ENCODE results near the gene SLC49A3. TPM values are rescaled to one million over a fixed set of nuclear protein-coding genes. Genes with fewer than 3 reads are reported as not detected.

Gene SLC49A3
- total and polyA plus RNA-seq, 2 of the 13 experiments (the other 11 are each of a cell fraction or from before 2014, with no cell fraction given) = 0.07 to 0.17 TPM

GRCh38 chr4:675036-675882 lies 13.7 kb downstream of the SLC49A3 start:
- intact Hi-C loops (cut with micrococcal nuclease; ENCODE audit: unreplicated experiment) (loop anchor here (2.0 to 10.0 kb wide), 2 partner anchors 200 to 416 kb away; no protein-coding TSS in a partner anchor), in situ Hi-C loops (cut with HindIII; ENCODE audit: extremely low pct_ligation_motif_present, low pct_unique_long_range_greater_than_20kb) (no loop called here)
- peaks cover 16% of the 10 kb centered on the region for H3K79me2 ChIP-seq (ENCODE audit: insufficient read depth, low read length)
- H3K9me3 ChIP-seq (ENCODE audit: low read length) = no peaks in the 10 kb centered on the region
- H3K27ac ChIP-seq (ENCODE audit: extremely low read length, insufficient read depth, low read length) = peak overlapping the region; percentile 73
- FAIRE-seq (no peak), ATAC-seq (peak; percentile 29), DNase-seq (ENCODE audit: low spot score) (no peak)
- peak overlapping the region; percentile 67 to 90 (median 83) for H3K4me3 ChIP-seq (replicated peaks in 1 of 3; ENCODE audit: insufficient read depth in 1 of 3, low read depth in 2 of 3, low read length in 3 of 3)
- CTCF ChIA-PET (ENCODE audit: low intra/inter-chr PET ratio, low total read pairs) = no interaction called here
- 0% methylated on average over 1 of the region's 26 CpGs for WGBS (ENCODE audit: low lambda C conversion rate)
- H3K9ac ChIP-seq (ENCODE audit: insufficient read depth, low read depth, low read length) = peak overlapping the region; percentile 95
- peaks cover 3 to 12% of the 10 kb centered on the region in 2 experiments; a peak in 4 of 5 replicates for H3K36me3 ChIP-seq (replicated peaks in 1 of 2; ENCODE audit: control insufficient read depth in 1 of 2, insufficient read depth in 2 of 2, low read length in 2 of 2)
- H3K4me1 ChIP-seq (ENCODE audit: insufficient read depth, low read length) = peaks cover 70% of the 10 kb centered on the region
- H3K27me3 ChIP-seq (ENCODE audit: control insufficient read depth in 1 of 2, insufficient read depth in 2 of 2, low read length in 2 of 2) = no peaks in the 10 kb centered on the region
- H3K4me2 ChIP-seq (ENCODE audit: low read depth, low read length) = peak overlapping the region; percentile 72
- BruUV-seq (replicated peaks) = no TSS peak
- no peaks in the 10 kb centered on the region; the same call in 1 of the 2 replicates for H4K20me1 ChIP-seq (ENCODE audit: insufficient read depth, low read length)
- POLR2A ChIA-PET = interaction anchor here (1.1 to 1.7 kb wide), 4 partner anchors 12 to 318 kb away, joined by 3 to 14 read pairs (median 6); partner anchors contain the start of gene SLC26A1
- H2AFZ ChIP-seq (ENCODE audit: low read length) = no peak overlapping the region
- TF ChIP-seq MEIS2 (CRISPR knock-in tag; IDR thresholded peaks at IDR 0.05) (peak; percentile 14; the same call in 1 of the 2 replicates), FOXM1 (CRISPR knock-in tag; IDR thresholded peaks at IDR 0.05) (0 out of 2 replicates have a peak, but pooled peaks have one; percentile 41), ZBTB44 (CRISPR knock-in tag; IDR thresholded peaks at IDR 0.05) (0 out of 2 replicates have a peak, but pooled peaks have one; percentile 42), POLR2A (IDR thresholded peaks at IDR 0.05; ENCODE audit: insufficient read depth in 1 of 2, low read depth in 2 of 2, low read length in 2 of 2) (peak in 1 of 2 experiments; percentile 16; a peak in 2 of 4 replicates), ZUFSP (CRISPR knock-in tag; IDR thresholded peaks at IDR 0.05; ENCODE audit: borderline replicate concordance) (no peak), CEBPG (CRISPR knock-in tag; IDR thresholded peaks at IDR 0.05) (peak; percentile 47), FOSL2 (CRISPR knock-in tag; IDR thresholded peaks at IDR 0.05) (no peak), TOPORS (CRISPR knock-in tag; IDR thresholded peaks at IDR 0.05) (no peak), ZNF329 (CRISPR knock-in tag; IDR thresholded peaks at IDR 0.05; ENCODE audit: low read depth) (no peak), SRY (CRISPR knock-in tag; IDR thresholded peaks at IDR 0.05) (no peak), ZNF609 (CRISPR knock-in tag; IDR thresholded peaks at IDR 0.05; ENCODE audit: borderline replicate concordance) (no peak), ZNF326 (CRISPR knock-in tag; IDR thresholded peaks at IDR 0.05; ENCODE audit: borderline replicate concordance) (no peak), ZNF674 (CRISPR knock-in tag; IDR thresholded peaks at IDR 0.05; ENCODE audit: low read depth) (no peak), SSRP1 (CRISPR knock-in tag; IDR thresholded peaks at IDR 0.05) (no peak), ZSCAN22 (CRISPR knock-in tag; IDR thresholded peaks at IDR 0.05) (no peak)
